T-cell (primary cell): ENCODE results near the gene RNF32. TPM values are rescaled to one million over a fixed set of nuclear protein-coding genes. Genes with fewer than 3 reads are reported as not detected.

Source experiments
- ATAC-seq, 4 experiments: fragments of 200-7000 bp in 3 of 4; fragments of 150-1000 bp in 1 of 4; cut with Tn5 transposase; replicated peaks in 1 of 4; 1 replicate in 3 of 4; 2 replicates in 1 of 4; pipeline ENCODE4 v1.10.0; 2021; ENCODE audit warnings: moderate library complexity in 3 of 4, mild to moderate bottlenecking in 2 of 4, moderate number of reproducible peaks in 1 of 4
- CTCF ChIA-PET, 2 donors: fragments of 300-600 bp; sonication (Branson Sonifier 250); formaldehyde crosslinking; loops; one replicate each; lab custom pipeline; 2022; ENCODE audit warnings: antibody characterized with exemption in 2 of 2; lab: Charles Lee
- POLR2A ChIA-PET, 2 donors: fragments of 300-600 bp; sonication (Branson Sonifier 250); formaldehyde crosslinking; loops; one replicate each; lab custom pipeline; 2022; ENCODE audit warnings: antibody characterized with exemption in 2 of 2; lab: Charles Lee
- DNase-seq, 35 experiments: peaks; one replicate each; pipeline versions ENCODE4 v3.0.0 to v3.0.0-alpha.2; 2013 to 2023
- H3K27ac ChIP-seq: one replicate; pipeline ENCODE4 v1.5.1; 2013; ENCODE audit warnings: low read length
- H3K27me3 ChIP-seq, 2 experiments: replicated peaks in 1 of 2; 1 replicate in 1 of 2; 2 replicates in 1 of 2; pipeline versions ENCODE4 v1.6.1 to v1.7.0; 2013; ENCODE audit warnings: low read length in 1 of 2, mixed read lengths in 1 of 2; ENCODE audit not compliant: control insufficient read depth in 2 of 2, insufficient read depth in 2 of 2; ENCODE audit errors: extremely low read depth in 1 of 2
- H3K36me3 ChIP-seq, 2 donors: 1 replicate in 1 of 2; 2 replicates in 1 of 2; pipeline versions ENCODE4 v1.6.1 to v1.7.0; 2013; ENCODE audit warnings: low read length in 1 of 2; ENCODE audit not compliant: control insufficient read depth in 2 of 2, insufficient read depth in 1 of 2; ENCODE audit errors: extremely low read depth in 1 of 2
- H3K4me1 ChIP-seq, 2 experiments: 1 replicate in 1 of 2; 2 replicates in 1 of 2; pipeline versions ENCODE4 v1.6.1 to v1.7.0; 2013; ENCODE audit warnings: low read length in 2 of 2, mixed read lengths in 1 of 2; ENCODE audit not compliant: insufficient read depth in 2 of 2, control insufficient read depth in 1 of 2; ENCODE audit errors: extremely low read depth in 1 of 2
- H3K4me3 ChIP-seq, 2 donors: 1 replicate in 1 of 2; 2 replicates in 1 of 2; pipeline versions ENCODE4 v1.5.1 to v1.7.0; 2013; ENCODE audit warnings: mild to moderate bottlenecking in 2 of 2, low read length in 1 of 2, moderate library complexity in 1 of 2; ENCODE audit not compliant: control insufficient read depth in 1 of 2; ENCODE audit errors: extremely low read depth in 1 of 2
- H3K9me3 ChIP-seq: 2 replicates; pipeline ENCODE4 v1.7.0; 2013
- H3K27ac Mint-ChIP-seq, 2 donors: one replicate each; pipeline ENCODE4 v1.8.0; 2020 to 2021; ENCODE audit warnings: mild to moderate bottlenecking in 2 of 2, mixed read lengths in 2 of 2
- H3K27me3 Mint-ChIP-seq, 2 donors: one replicate each; pipeline ENCODE4 v1.8.0; 2021 to 2022; ENCODE audit warnings: mixed read lengths in 2 of 2
- H3K36me3 Mint-ChIP-seq: one replicate; pipeline ENCODE4 v1.8.0; 2021; ENCODE audit warnings: mixed read lengths
- H3K4me1 Mint-ChIP-seq, 3 donors: one replicate each; pipeline ENCODE4 v1.8.0; 2020 to 2022; ENCODE audit warnings: mixed read lengths in 3 of 3, mild to moderate bottlenecking in 1 of 3
- H3K4me3 Mint-ChIP-seq, 3 donors: one replicate each; pipeline ENCODE4 v1.8.0; 2020 to 2022; ENCODE audit warnings: mild to moderate bottlenecking in 3 of 3, mixed read lengths in 3 of 3, moderate library complexity in 3 of 3
- H3K9me3 Mint-ChIP-seq, 3 donors: one replicate each; pipeline ENCODE4 v1.8.0; 2020 to 2022; ENCODE audit warnings: mixed read lengths in 3 of 3
- WGBS: methylation state at CpG from one replicate; pipeline ENCODE4 v1.1.5; 2013; ENCODE audit warnings: missing lambda C conversion rate; ENCODE audit not compliant: insufficient coverage; 5-methylcytosine and 5-hydroxymethylcytosine counted together
- total RNA-seq, 35 experiments: library from RNA in 6 of 35; stranded (reverse) in 6 of 35; fragments of 120-200 nt in 1 of 35; gene quantifications; one replicate each; pipeline versions ENCODE4 v1.2.1 to v1.2.4 and lab custom pipeline; 2013 to 2026

RNF32 gene
- total RNA-seq, 5 donors from 2014 or later (not counting 1 experiment from before 2014, with no cell fraction given) = 0.41 to 1.4 (median 1.1) TPM; not detected in 1

DNA sequence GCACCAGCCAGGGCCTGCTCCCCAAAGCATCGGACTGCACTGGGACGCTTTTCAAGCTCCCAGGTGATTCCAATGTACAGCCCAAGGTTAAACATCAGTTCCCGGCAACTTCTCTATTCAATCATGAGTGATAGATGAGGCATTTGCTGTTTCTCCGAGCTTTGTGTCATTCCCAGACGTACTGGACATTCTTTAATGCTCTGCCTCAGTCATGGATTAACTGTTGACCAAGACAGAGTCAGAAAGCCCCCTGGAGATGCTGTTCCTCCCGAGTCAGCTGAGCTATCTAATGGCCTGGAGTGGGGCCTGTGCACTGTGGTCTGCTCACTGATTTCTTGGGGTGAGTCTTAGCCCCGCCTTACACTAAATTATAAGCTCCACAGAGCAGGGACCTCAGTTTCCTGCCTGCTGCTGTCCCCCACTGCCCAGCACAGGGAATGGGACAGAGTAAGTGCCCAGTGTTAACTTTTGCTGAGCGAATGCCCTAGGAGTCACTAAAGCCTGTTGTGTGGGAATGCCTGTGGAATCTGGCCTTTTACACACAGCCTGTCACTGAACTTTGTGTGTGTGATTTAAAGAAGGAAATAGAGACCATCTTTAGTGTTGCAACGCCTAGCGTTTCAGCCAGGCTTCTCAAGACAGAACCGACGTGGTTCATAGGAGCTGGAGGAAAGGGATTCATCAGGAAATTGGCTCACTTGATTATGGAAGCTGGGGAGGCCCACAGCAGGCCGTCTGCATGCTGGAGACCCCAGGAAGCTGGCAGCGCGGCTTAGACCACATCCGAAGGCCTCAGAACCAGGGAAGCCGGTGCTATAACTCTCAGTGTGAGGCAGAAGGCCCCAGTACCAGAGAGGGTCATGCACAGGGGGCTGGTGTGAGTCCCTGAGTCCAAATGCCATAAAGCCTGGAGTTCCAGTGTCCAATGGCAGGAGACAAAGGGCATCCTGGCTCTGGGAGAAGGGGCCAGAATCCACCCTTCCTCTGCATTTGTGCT, 29.3 kb upstream of the RNF32 start:
- CTCF ChIA-PET = no interaction called here
- H3K27ac ChIP-seq = no peak overlapping the region
- ATAC-seq = no peak
- Mint-ChIP-seq H3K4me1 (peaks cover 26 to 36% (median 32%) of the 10 kb centered on the region in 3 donors), H3K36me3 (no peaks in the 10 kb centered on the region), H3K4me3 (no peak overlapping the region), H3K27ac (no peak overlapping the region), H3K9me3 (no peaks in the 10 kb centered on the region), H3K27me3 (peaks cover 24 to 28% of the 10 kb centered on the region in 2 donors)
- no peaks in the 10 kb centered on the region for H3K9me3 ChIP-seq
- peaks cover 9 to 31% of the 10 kb centered on the region in 2 experiments for H3K27me3 ChIP-seq
- WGBS = 85% methylated on average over 15 of the region's 17 CpGs
- POLR2A ChIA-PET = no interaction called here
- H3K36me3 ChIP-seq = no peaks in the 10 kb centered on the region
- peaks cover 14 to 46% of the 10 kb centered on the region in 2 experiments for H3K4me1 ChIP-seq
- DNase-seq = no peak
- H3K4me3 ChIP-seq = no peak overlapping the region

DNA sequence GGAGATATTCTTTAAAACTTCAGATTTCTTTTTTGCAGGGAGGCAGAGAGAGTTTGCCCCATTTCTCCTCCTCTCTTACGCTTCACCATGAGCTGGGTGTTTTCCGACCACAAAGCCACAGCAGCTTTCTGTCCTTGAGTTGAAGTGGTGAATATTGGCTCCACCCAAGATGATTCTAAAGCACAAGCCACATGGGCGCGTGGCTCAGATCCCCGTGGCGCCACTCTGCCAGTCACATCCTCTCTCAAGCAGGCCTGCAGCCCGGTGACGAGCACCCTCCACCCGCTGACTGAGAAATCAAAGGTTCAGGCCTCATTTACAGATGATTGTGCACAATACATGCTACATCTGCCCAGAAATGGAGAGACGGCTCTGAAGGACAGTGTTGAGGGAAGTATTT, 27.6 kb upstream of the RNF32 start:
- H3K36me3 ChIP-seq = no peaks in the 10 kb centered on the region
- no peak overlapping the region for H3K27ac ChIP-seq
- ATAC-seq (peak; percentile 98 to 99 (median 98)), DNase-seq (peak; percentile 22 to 86 (median 65))
- Mint-ChIP-seq H3K27ac (peak overlapping the region; percentile 41 to 45), H3K27me3 (peaks cover 35 to 39% of the 10 kb centered on the region in 2 donors), H3K4me1 (peaks cover 33 to 42% (median 40%) of the 10 kb centered on the region in 3 donors), H3K4me3 (peak overlapping the region in 1 of 3 donors; percentile 47), H3K9me3 (no peaks in the 10 kb centered on the region), H3K36me3 (no peaks in the 10 kb centered on the region)
- no peak overlapping the region for H3K4me3 ChIP-seq
- peaks cover 14 to 42% of the 10 kb centered on the region in 2 experiments for H3K4me1 ChIP-seq
- POLR2A ChIA-PET = interaction anchor here in 1 of 2 donors (0.6 kb wide), 1 partner anchor 44 kb away, joined by 8 read pairs; no protein-coding TSS in a partner anchor
- no peaks in the 10 kb centered on the region for H3K9me3 ChIP-seq
- 10% methylated on average over 3 of the region's 10 CpGs for WGBS
- peaks cover 9 to 30% of the 10 kb centered on the region in 2 experiments for H3K27me3 ChIP-seq
- CTCF ChIA-PET = interaction anchor here (0.6 to 1.3 kb wide), 3 partner anchors 10 to 41 kb away, joined by 3 read pairs; no protein-coding TSS in a partner anchor

DNA sequence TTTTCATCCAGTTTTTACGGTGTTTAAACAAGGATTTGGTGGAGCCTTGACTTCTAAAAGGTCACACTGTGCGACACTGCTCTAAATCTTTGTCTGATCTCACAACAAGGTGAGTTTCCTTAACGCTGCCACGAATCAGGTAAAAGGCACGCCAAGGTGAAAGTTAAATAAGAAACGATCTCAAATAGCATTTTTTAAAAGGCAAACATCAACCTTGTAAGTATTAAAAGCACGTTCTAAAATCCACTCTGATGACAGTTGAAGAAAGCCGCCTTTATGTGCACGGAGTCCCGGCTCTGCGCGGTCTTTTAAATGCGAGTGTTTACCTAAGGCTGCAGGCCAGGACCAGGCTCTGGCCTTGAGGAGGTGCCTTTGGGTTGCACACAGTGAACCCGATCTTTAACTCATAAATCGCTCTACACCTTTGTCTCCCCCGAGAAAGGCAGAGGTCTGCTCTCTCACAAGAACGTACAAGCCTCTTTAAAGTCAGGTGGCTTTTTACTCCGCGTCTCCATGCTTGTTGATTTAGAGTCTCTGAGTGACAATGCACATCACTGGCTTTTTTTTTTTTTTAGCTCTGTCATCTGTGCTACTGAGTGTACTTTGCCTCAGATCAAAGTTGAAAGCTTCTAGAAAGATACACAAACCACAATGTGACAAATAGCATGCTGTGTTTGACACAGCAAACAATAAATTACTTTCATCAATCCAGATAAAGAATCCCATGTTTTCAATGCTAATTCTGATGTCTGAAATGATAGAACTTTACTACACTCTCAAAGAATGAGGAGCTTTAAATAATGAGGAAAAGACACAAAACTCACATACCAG, 25.9 kb upstream of the RNF32 start:
- peaks cover 40 to 43% of the 10 kb centered on the region in 2 donors for H3K27me3 Mint-ChIP-seq
- no peaks in the 10 kb centered on the region for H3K36me3 Mint-ChIP-seq
- no peak overlapping the region for H3K4me3 Mint-ChIP-seq
- ChIA-PET POLR2A (no interaction called here), CTCF (no interaction called here)
- Histone ChIP-seq H3K9me3 (no peaks in the 10 kb centered on the region), H3K27me3 (peaks cover 9 to 38% of the 10 kb centered on the region in 2 experiments), H3K4me1 (peaks cover 14 to 39% of the 10 kb centered on the region in 2 experiments), H3K4me3 (no peak overlapping the region), H3K36me3 (no peaks in the 10 kb centered on the region), H3K27ac (no peak overlapping the region)
- WGBS = 91% methylated on average over 18 of the region's 19 CpGs
- H3K27ac Mint-ChIP-seq = no peak overlapping the region
- peaks cover 29 to 35% (median 35%) of the 10 kb centered on the region in 3 donors for H3K4me1 Mint-ChIP-seq
- DNase-seq (no peak), ATAC-seq (no peak)
- no peaks in the 10 kb centered on the region for H3K9me3 Mint-ChIP-seq

DNA sequence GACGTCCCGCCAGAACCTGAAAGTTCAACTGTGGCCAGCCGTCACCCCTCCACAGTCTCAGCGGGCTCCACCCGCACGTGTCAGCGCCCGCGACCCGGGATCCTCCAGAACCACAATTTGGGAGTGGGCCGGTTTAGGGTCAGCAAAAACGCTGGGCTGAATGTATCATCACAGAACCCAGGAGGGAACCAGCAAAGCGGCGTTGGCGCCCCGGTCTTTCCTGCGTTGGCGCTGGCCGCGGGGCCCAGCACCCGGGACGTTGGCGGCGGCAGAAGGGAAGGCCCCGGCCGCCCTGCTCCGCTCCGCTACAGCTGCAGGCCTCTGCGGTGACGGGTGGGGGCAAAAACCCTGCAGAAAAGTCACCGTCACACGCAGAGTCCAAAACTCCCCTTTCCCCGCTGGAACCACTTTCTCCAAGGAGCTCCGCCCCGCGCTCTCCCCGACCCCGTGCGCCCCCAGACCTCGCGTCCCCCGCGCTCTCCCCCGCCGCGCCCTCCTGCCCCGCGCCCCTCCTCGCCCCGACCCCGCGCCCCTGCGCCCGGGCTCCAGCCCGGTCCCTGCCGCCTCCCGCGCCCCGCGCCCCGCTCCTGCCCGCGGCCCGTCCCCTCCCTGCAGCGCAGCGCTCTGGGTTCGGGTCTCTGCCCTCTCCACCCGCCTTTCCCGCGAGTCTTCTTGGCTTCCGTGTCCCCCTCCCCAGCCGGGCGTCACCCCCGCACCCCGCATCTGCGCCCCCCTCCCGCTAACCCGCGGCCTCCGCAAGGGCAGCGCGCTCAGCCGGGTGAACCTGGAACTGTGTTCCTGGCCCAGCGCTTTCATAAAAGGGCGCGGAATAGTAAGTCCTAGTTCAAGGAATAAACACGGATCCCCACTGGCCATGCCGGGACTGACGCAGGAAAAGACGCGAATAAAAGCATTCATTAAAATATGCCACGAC, 24.0 kb upstream of the RNF32 start:
- no peak overlapping the region for H3K27ac Mint-ChIP-seq
- DNase-seq (peak in 2 of 35 experiments; percentile 6 to 33), ATAC-seq (no peak)
- Histone ChIP-seq H3K27ac (no peak overlapping the region), H3K4me3 (peak overlapping the region in 1 of 2 donors; percentile 44), H3K36me3 (no peaks in the 10 kb centered on the region), H3K27me3 (peaks cover 7 to 41% of the 10 kb centered on the region in 2 experiments), H3K4me1 (peaks cover 14 to 30% of the 10 kb centered on the region in 2 experiments), H3K9me3 (no peaks in the 10 kb centered on the region)
- ChIA-PET CTCF (no interaction called here), POLR2A (no interaction called here)
- H3K4me3 Mint-ChIP-seq = peak overlapping the region; percentile 4 to 45 (median 39)
- H3K27me3 Mint-ChIP-seq = peaks cover 54 to 57% of the 10 kb centered on the region in 2 donors
- H3K36me3 Mint-ChIP-seq = no peaks in the 10 kb centered on the region
- WGBS = 18% methylated on average over 62 of the region's 92 CpGs
- peaks cover 29 to 31% (median 30%) of the 10 kb centered on the region in 3 donors for H3K4me1 Mint-ChIP-seq
- peaks cover 6 to 13% (median 9%) of the 10 kb centered on the region in 3 donors for H3K9me3 Mint-ChIP-seq

DNA sequence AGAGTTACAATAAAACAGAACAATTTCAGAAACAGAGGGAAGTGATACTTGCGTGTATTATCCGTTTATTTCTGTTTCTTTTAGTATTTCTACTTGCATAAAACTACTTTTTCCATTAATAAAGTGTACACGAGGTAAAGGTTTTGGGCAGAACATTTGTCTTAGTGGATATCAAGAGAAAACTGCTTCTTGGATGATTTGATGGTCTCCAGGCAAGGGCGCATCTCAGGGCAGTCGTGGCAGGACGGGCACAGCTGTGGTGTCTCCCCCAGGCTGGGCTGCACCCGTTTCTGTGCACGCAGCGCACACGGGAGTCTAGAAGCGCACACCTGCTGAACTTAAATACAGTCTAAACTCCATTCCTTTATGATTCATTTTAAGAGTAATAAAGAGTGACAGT, 23.4 kb upstream of the RNF32 start:
- peaks cover 11 to 23% of the 10 kb centered on the region in 2 experiments for H3K4me1 ChIP-seq
- ChIA-PET CTCF (no interaction called here), POLR2A (no interaction called here)
- peaks cover 7 to 42% of the 10 kb centered on the region in 2 experiments for H3K27me3 ChIP-seq
- Mint-ChIP-seq H3K4me1 (peaks cover 24 to 26% (median 25%) of the 10 kb centered on the region in 3 donors), H3K36me3 (no peaks in the 10 kb centered on the region), H3K4me3 (peak overlapping the region; percentile 4 to 45 (median 39)), H3K27me3 (peaks cover 53 to 59% of the 10 kb centered on the region in 2 donors), H3K9me3 (peaks cover 6 to 14% (median 9%) of the 10 kb centered on the region in 3 donors), H3K27ac (no peak overlapping the region)
- H3K27ac ChIP-seq = no peak overlapping the region
- no CpG with 5 or more reads among the region's 11 CpGs for WGBS
- DNase-seq = no peak
- H3K4me3 ChIP-seq = no peak overlapping the region
- ATAC-seq = no peak
- H3K9me3 ChIP-seq = no peaks in the 10 kb centered on the region
- H3K36me3 ChIP-seq = no peaks in the 10 kb centered on the region
